Esophagus mucosa (tissue), 1 donor: ENCODE measurements around the gene NABP2. TPM values are rescaled to one million over a fixed set of nuclear protein-coding genes. Genes with fewer than 3 reads are reported as not detected.
A peak's percentile ranks its signal among the peaks of the same experiment; 100 is the strongest.
"Not testable (repeated sequence)": the region's sequence is repeated elsewhere in the genome, so short reads cannot be mapped to it uniquely, and the experiment has no call there.

Experiments
- ATAC-seq: fragments of 200-7000 bp; cut with Tn5 transposase; one replicate; pipeline ENCODE4 v1.9.1; 2020
- total RNA-seq: library from RNA; stranded (reverse); gene quantifications from one replicate; pipeline ENCODE4 v1.2.4, GENCODE V29; 2023
- donor health status: DM: yes; HTN: yes; CAD: no.

NABP2 gene
- total RNA-seq, 1 donor from 2014 or later, result 26.5 TPM

DNA sequence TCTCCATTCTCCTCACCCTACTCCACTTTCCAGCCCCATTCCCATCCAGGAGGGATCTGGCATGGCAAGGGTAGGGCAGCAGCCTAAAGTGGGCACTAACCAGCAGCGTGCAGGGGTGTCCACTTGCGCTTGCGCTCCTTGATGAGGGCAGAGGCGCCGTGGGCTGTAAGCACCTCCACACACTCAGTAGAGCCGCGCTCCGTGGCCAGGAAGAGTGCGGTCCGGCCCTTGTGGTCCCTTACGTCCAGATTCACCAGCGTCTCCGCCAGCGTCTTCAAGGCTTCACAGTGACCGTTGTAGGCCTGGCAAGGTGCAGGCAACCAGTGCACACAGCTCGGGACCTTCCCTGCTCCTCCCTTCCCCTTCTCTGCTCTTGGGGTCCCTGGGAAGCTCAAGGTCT, 23.8 kb downstream of the NABP2 start:
- ATAC-seq, result no peak

DNA sequence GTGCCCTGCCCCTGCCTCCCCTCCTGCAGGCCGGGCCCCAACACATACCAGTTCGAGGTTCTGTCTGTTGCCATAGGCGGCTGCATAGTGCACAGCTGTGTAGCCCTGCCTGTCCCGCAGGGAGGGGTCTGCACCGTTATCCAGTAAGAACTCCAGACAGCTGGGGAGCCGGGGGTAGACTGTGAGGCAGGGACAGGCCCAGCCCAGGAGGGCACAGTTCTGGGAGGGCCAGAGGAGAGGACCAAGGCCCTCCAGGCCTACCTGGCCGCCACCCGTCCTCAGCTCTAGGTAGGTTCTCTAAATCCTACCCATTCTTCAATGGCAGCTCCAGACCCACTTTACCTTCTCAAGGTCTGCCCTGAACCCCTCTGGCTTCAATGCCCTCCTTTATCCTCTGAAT, 24.6 kb downstream of the NABP2 start:
- no peak for ATAC-seq

DNA sequence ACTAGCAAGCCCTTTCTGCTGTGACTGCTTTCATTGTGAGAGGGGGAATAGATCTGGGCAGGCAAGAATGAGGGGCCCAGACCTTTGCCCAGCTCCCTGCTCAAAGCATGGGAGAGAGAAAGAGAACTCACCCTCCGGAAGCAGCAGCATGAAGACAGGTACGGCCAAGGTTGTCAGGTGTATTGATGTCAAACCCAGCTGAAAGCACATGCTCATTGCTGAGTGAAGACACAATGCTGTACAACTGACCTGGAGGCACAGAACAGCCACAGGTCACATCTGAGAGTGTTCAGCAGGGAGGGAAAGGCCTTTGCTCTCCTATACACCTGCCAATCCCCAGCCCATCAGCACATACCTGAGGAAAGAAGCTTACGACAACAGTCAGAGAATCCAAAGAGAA, 28.5 kb downstream of the NABP2 start:
- no peak for ATAC-seq

DNA sequence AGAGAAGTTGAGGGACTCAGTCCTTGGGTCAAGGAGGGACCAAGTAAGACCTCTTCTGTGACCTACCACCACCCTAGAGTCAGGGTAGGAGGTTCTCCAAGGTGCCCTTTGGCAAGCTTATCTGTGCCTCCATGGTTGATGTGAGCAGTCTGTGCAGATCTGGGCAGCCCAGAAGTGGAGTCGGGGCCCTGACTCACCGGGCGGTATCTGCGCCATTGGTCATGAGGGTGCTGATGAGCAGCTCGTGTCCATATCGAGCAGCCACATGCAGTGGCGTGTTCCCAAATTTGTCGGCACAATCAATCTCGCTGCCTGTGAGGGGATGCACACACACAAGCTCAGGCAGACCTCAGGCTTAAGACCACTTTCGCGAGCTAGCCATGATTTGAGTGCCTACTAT, 28.9 kb downstream of the NABP2 start:
- ATAC-seq, result no peak

DNA sequence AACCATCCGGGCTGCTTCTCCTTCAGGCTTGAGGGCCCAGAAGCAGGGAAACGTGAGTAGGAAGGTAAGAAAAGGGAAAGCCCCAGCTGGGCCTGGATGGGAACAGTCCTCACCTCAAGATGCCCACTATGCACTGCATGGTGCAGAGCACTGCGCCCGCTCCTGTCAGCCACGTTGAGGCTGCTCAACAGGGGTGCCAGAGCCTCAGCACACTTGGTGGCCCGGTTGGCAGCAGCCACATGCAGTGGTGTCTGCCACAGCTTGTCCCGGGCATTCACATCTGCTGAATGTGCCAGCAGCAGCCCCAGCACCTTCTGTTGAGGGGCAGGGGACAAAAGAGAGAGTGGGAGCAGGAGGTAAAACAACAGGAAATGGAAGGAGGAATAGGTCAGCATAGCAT, 31.5 kb downstream of the NABP2 start:
- ATAC-seq, result no peak

DNA sequence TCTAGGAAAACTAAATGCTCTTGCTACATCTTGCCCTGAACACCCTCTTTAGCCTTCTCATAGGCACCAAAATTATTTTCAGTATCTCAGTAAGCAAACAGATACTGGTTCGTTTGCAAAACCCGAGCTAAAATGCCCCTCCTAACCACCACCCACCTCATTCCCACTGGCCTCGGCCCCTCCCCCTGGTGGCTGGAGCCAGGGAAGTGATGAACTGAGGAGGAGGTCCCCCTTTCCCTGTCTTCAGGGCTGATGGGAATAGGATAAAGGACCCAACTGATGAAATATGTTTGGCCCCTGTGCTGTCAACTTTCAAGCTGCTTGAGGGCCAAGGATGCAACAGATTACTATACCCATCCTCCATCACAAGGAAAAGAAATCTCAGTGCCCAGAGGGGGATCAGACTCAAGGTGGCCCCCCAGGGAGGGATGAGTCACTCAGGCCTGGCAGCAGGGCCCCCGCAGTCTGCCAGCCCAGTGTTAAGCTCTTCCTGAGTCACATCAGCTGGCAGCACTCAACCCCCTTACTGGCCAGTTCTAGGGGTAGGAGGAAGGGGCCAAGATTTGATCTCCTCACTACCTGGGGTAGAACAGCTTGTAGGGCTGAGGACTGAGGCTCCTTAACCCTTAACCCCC, 32.3 kb downstream of the NABP2 start:
- no peak for ATAC-seq

DNA sequence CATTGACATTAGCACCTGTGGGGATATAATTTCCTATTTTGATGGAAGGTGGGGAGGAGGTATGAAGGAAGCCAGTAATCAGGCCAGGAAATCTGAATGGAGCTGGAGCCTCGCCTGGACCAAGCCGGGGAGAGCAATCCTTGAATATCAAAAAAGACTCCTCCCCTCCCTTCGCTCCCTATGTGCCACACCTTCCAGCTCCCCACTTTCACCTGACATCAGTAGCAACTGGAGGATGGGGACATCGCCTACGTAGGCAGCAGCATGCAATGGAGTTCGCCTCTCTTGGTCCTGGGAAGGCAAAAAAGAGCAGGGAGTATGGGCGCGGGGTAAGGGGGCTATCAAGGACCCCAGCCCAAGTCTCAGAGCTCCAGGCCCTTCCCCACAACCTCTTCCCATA, 32.9 kb downstream of the NABP2 start:
- no peak for ATAC-seq

DNA sequence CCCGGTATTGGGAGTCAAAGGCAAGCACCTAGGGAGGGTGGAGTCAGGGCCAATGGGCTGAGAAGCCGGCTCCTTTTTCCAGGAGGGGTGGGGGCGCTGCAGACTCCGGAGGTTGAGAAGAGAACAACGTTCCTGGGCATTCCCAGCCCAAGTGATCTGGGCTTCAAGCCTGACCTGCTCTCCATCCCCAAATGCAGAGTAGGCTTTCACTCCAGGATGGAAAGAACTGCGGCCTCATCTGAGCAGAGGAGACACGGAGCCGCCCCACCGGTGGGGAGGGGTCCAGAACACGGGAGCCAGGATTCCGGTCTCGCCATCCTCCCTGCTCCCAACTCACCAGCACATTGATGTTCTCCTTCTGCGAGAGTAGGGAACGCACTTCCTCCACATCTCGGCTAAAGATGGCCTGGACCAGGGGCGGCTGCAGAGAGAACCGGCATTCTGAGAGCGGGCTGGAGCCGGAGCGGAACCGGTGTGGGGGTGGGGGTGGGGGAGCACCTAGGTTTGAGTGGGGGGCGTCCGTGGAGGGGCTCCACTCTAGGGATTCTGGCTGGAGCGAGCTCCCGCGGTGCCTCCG, 33.4 kb downstream of the NABP2 start:
- ATAC-seq, result peak; percentile 6

DNA sequence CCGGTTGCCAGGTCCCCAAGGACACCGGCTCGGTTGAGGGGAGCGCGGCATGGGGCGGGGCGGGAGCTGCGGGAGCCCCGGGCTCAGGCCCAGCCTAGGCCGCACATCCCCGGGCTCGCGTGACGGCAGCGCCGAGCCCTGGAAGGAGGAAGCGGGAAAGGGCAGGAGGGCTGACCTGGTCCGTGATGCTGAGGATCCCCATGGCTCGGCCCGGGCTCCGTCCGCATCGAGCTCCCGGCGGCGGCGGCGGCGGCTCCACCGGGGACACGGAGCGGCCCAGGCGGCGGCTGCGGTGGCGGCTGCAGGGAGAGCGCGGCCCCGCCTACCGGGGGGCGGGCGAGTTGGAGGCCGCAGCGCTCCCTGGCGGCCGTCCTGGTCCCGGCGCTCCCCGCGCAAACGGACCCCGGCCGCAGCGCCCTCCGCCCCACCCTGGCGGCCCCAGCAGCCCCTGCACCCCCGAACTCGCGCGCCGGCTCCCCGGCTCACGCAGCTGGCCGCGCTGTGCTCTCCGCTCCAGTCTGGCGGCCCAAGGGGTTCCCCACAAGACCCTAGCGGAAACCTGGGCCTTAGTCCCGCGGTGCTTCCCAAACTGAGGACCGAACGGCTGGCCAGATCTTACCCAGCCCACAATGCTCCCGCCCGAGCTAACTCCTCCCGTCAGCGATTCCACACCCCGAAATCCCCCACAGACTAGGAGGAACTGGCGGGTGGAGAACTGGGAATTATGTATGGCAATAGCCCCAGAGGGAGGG, 34.1 kb downstream of the NABP2 start, which contains the start of gene ANKRD52:
TSS of gene ANKRD52 (minus strand) at position 317 of the 752 bp plus-strand sequence. CDS start at position 202, 115 bp downstream.
- ATAC-seq, result peak; percentile 89

DNA sequence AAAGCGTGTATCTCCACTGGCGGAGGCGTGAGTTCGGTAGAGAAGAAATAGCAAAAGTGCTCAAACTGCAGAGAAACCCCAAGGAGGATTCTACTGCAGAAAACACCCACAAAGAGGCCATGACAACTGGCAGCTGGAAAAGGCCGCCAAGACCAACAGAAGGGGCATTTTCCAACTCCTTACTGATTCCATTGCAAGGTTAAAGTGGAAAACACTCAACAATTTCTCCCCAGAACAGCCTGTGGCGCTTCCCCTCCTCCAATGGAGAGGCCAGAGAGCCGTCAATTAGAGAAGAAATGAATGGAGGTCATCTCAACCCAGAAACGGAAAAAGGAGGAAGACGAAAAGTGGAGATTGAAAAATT, 34.7 kb downstream of the NABP2 start:
- no peak for ATAC-seq

DNA sequence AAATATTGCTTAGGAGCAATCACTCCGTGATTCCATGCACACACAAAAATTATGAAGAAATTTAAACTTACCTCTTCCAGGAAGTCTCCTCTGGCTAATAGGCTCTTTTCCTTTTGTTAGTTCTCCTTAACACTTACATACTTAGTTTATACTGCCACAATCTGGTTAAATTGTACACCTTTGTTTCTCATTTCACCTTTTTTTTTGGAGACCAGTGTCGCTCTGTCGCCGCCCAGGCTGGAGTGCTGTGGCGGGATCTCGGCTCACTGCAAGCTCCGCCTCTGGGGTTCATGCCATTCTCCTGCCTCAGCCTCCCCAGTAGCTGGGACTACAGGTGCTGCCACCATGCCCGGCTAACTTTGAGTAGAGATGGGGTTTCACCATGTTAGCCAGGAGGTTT, 36.2 kb downstream of the NABP2 start:
- ATAC-seq, result no peak

DNA sequence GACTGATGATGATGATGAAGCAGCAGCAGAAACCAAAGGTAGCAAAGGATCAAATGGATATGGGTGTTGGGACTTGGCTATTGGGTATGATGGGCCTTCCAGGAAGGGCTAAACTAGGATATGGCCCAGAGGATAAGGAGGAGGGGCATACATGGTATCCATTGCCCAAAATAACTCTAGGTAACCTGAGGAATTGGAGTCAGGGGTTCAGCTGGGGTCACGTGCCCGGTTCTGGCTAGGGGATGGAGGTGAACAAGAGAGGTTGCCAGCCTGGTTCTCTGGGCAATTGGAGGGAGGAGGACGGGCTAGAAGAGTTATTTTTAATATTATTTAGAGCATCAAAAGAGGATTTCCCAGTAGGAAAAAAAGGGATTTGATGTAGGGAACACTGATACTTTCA, 36.8 kb downstream of the NABP2 start:
- ATAC-seq, result no peak

DNA sequence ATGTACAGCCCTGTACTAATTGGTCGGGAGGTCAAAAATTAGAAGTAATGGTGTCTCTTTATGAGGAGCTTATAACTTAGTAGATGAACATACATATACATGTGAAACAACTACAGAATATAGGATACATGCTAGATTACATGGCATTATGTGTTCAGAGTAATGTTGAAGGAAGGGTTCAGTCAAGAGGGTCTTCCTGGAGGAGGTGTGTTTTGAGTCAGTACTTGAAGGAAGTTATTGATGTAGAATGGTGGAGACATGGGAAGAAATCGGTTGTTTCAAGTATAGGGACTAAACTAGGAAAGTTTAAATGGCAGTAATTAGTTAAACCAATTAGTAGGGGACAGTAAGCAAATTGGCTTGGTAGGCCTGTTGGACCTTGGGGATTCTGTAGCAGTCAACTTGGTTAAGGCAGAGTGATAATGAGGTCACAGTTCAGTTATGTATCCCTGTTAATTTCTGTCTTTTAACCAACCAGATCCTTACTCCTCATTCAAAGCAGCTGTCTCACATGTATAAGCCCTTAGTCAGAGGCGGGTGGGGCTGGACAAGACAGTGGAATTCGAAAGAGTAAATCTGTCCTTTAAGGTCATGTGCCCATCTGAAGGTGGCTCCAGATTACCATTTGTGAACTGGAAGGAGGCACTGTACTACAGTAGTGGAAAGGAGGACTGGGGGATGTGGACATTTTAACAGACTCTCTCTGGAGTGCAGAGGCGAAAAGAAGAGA, 37.5 kb downstream of the NABP2 start:
- peak; percentile 67 for ATAC-seq

DNA sequence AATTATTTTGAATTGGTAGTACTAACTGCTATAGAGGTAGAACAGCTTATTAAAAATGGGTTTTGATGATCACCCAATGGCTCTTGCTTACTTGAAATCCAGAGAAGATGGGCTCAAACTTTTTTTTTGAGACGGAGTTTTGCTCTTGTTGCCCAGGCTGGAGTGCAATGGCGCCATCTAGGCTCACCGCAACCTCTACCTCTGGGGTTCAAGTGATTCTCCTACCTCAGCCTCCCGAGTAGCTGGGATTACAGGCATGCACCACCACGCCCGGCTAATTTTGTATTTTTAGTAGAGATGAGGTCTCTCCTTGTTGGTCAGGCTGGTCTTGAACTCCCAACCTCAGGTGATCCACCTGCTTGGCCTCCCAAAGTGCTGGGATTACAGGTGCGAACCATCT, 38.8 kb downstream of the NABP2 start:
- ATAC-seq, result not testable (repeated sequence)

DNA sequence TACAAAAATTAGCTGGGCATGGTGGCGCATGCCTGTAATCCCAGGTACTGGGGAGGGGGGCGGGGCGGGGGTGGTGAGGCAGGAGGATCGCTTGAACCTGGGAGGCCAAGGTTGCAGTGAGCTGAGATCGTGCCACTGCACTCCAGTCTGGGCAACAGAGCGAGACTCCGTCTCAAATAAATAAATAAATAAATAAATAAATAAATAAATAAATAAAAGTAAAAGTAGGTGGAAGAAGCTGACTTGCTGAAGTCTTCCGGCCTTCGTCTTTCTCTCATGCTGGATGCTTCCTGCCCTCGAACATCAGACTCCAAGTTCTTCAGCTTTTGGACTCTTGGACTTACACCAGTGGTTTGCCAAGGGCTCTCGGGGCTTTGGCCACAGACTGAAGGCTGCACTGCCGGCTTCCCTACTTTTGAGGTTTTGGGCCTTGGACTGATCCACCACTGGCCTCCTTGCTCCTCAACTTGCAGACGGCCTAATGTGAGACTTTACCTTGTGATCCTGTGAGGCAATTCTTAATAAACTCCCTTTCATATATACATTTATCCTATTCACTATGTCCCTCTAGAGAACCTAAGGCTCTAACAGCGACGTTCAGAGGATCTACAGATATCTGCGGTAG, 42.0 kb downstream of the NABP2 start:
- not testable (repeated sequence) for ATAC-seq

DNA sequence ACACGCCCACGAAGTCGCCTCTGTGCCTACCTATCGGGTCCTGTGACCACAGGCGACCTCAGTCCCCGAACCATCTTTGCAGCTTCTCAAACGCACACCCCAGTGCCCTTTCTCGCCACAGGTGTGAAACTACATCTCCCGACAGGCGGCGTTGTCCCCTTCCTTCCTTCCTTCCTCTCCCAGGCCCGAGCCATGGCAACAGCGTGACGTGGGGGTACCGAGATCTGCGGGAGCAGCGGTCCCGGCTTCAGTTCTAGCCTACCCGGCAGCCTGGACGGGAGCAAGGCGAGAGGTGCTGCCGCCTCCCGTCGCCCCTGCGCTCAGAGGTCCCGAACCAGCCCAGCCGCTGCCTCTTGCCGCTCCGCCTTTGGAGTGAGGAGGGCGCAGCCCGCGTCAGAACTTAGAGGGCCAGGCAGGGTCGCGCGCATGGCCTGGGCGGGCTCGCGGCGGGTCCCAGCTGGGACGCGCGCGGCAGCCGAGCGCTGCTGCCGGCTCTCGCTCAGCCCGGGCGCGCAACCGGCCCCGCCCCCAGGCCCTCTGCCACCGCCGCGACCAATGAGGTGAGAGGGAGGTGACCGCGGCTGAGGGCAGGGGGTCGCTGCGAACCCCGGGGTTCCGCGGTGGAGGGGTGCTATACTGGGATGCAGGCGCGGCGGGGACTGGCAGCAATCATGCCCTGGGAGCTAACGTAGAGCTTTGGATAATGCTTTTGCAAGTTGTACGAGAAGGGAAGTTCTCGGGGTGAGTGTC, 42.7 kb downstream of the NABP2 start, which contains the start of gene COQ10A:
TSS of gene COQ10A (plus strand) at position 250 of the 750 bp plus-strand sequence. CDS start at position 427, 177 bp downstream.
- peak; percentile 89 for ATAC-seq

DNA sequence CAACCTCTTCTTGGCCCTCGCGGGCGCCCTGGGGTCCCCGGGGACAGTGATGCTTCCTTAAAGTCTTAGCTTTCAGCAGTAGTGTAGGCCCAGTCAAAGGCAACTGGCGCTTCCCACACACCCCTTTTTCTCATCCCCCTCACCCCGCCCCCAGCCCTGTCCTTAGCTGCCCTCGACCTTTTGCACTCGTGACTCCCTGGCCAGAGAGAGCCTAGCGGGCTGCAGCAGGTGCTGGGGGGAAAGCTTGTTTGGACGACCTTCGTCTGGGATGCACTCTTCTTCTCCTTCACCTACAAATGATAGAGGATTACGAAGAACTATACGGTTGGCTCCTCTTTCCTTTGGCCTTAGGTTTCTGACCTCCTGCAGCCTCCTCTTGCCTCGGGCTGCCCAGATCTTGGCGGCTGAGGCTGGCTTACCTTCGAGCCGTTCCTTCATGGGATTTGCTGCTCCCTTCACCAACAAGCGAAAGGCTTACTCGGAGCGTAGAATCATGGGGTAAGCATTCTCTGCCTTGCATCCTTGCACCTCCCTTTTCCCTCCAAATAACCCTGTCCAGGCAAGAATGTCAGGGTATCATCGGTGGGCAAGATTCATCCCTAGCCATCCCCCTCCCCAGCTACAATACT, 43.4 kb downstream of the NABP2 start:
- peak; percentile 9 for ATAC-seq

DNA sequence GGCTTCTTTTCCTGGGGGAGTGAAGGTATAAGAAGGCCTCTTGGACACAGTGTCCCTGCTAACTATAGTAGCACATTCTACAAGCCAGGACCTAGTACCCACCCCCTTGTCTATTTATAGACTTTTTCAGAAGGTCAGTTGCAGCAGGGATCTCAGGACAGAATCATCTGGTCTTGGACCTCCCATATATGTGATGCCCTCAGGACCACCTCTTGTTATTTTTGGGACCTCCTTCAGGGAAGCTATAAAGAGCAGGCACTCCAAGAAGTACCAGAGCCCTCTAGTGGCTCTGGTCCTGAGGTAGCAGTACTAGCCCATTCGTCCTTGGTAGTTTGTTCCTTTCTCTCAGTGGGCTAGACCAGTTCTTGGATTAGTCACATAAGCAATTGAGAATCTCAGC, 46.9 kb downstream of the NABP2 start:
- peak; percentile 17 for ATAC-seq

DNA sequence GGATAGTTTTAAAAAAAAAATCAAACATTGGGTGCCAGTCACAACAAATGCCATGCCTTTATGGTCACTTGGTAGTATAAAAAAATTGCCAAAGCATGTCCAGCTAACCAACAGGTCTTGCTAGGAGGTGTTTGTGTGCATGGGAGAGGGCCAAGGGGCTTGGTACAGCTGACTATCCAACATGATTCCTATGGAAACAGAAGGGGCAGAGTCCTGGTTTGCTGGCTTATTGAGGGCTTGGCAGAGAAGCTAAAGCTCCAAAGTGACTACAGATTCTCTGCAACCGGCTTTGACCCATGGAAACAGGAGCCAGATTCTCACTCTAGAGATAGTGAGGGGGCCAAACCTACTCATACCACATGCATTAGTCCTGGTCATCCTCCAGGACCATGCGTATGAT, 48.3 kb downstream of the NABP2 start:
- ATAC-seq, result not testable (repeated sequence)

DNA sequence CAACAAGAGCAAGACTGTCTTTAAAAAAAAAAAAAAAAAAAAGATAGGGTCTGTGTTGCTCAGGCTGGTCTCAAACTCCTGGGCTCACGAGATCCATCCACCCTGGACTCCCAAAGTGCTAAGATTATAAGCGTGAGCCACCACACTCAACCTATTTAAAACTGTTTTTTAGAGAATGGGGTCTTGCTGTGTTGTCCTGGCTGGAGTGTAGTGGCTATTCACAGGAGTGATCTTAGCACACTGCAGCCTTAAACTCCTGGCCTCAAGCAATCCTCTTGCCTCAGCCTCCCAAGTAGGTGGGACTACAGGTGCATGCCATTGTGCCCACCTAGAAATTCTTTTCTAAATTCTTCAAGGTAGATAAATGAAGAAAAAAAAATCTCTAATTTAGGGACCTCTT, 50.2 kb downstream of the NABP2 start:
- no peak for ATAC-seq

DNA sequence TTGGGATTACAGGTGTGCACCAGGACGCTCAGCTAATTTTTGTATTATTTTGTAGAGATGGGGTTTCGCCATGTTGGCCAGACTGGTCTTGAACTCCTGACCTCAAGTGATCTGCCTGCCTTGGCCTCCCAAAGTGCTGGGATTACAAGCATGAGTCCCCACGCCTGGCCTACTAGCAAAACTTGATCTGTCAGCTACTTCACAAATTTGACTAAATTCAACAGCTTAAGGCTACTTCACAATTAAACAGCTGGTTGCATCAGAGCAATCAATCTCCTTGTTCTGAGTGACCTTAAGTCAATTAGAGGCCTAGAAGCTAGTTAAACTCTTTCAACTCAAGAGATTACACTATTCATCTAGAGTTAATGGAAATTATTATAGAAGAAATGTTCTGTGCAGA, 54.8 kb downstream of the NABP2 start:
- ATAC-seq, result peak; percentile 62
